ENCODE data around the gene KIF19. TPM values are rescaled to one million over a fixed set of nuclear protein-coding genes. Genes with fewer than 3 reads are reported as not detected.

KIF19 gene
- total and polyA plus RNA-seq, 2 donors (not counting 1 experiment from before 2014, with no cell fraction given), result not detected

GRCh38 chr17:74380959-74381808, 55.2 kb downstream of the KIF19 start:
- H3K9me3 ChIP-seq (ENCODE audit: control extremely low read depth in 1 of 3, control insufficient read depth in 2 of 3, insufficient read depth in 1 of 3, low read length in 2 of 3), result no peaks in the 10 kb centered on the region
- ChIA-PET POLR2A (no interaction called here), CTCF (interaction anchor here (0.6 to 4.9 kb wide), 7 partner anchors 12 to 478 kb away, joined by 3 to 95 read pairs (median 11); partner anchors contain the start of genes CD300LB and GPR142)
- no peak overlapping the region for H3K9ac ChIP-seq (ENCODE audit: low read length)
- WGBS (ENCODE audit: insufficient coverage), result 94% methylated on average over 13 of the region's 15 CpGs
- no peak overlapping the region for H2AFZ ChIP-seq (ENCODE audit: insufficient read depth, low read depth, low read length, poor library complexity, severe bottlenecking)
- no peak overlapping the region for H3K27ac Mint-ChIP-seq
- H3K4me2 ChIP-seq (replicated peaks; ENCODE audit: low read depth, low read length, poor library complexity, severe bottlenecking), result no peak overlapping the region
- intact Hi-C loops (cut with micrococcal nuclease), result no loop called here
- peaks cover 0 to 15% (median 3%) of the 10 kb centered on the region in 4 experiments for H3K27me3 ChIP-seq (replicated peaks in 1 of 4; ENCODE audit: control extremely low read depth in 1 of 4, control insufficient read depth in 3 of 4, insufficient read depth in 4 of 4, low read length in 3 of 4)
- no peaks in the 10 kb centered on the region for H3K4me1 Mint-ChIP-seq
- H3K4me1 ChIP-seq (ENCODE audit: control insufficient read depth in 2 of 2, insufficient read depth in 2 of 2, low read length in 2 of 2), result peaks cover 5 to 9% of the 10 kb centered on the region in 2 donors
- H3K27ac ChIP-seq (ENCODE audit: low read length in 2 of 2), result no peak overlapping the region
- no peaks in the 10 kb centered on the region for H4K20me1 ChIP-seq (ENCODE audit: control insufficient read depth, insufficient read depth, low read length, poor library complexity, severe bottlenecking)
- H3K36me3 ChIP-seq (replicated peaks in 1 of 2; ENCODE audit: control extremely low read depth in 1 of 2, control insufficient read depth in 1 of 2, extremely low read depth in 1 of 2, insufficient read depth in 2 of 2, low read length in 1 of 2), result no peaks in the 10 kb centered on the region
- H3K27me3 Mint-ChIP-seq, result peaks cover 16% of the 10 kb centered on the region
- DNase-seq (no peak), ATAC-seq (ENCODE audit: low read depth) (no peak)
- H3K79me2 ChIP-seq (ENCODE audit: control insufficient read depth, insufficient read depth, low read length), result no peaks in the 10 kb centered on the region
- TF ChIP-seq CTCF (IDR thresholded peaks at IDR 0.05) (no peak), EZH2 (IDR thresholded peaks at IDR 0.05; ENCODE audit: borderline replicate concordance, insufficient read depth, low read depth, low read length, poor library complexity, severe bottlenecking) (no peak)
- no peaks in the 10 kb centered on the region for H3K9me3 Mint-ChIP-seq (ENCODE audit: insufficient read depth)
- no peak overlapping the region for H3K4me3 ChIP-seq (ENCODE audit: control extremely low read depth in 1 of 5, extremely low read depth in 1 of 5, insufficient read depth in 1 of 5, low read depth in 2 of 5, low read length in 4 of 5)
- no peak overlapping the region for H3K4me3 Mint-ChIP-seq

GRCh38 chr17:74383141-74383540, 57.1 kb downstream of the KIF19 start:
- intact Hi-C loops (cut with micrococcal nuclease), result no loop called here
- H3K27ac ChIP-seq (ENCODE audit: low read length in 2 of 2), result no peak overlapping the region
- H3K27me3 Mint-ChIP-seq, result peaks cover 11% of the 10 kb centered on the region
- no peak overlapping the region for H3K27ac Mint-ChIP-seq
- H2AFZ ChIP-seq (ENCODE audit: insufficient read depth, low read depth, low read length, poor library complexity, severe bottlenecking), result no peak overlapping the region
- no peak overlapping the region for H3K4me3 Mint-ChIP-seq
- peaks cover 0 to 17% (median 3%) of the 10 kb centered on the region in 4 experiments for H3K27me3 ChIP-seq (replicated peaks in 1 of 4; ENCODE audit: control extremely low read depth in 1 of 4, control insufficient read depth in 3 of 4, insufficient read depth in 4 of 4, low read length in 3 of 4)
- no peak for TF ChIP-seq EZH2 (IDR thresholded peaks at IDR 0.05; ENCODE audit: borderline replicate concordance, insufficient read depth, low read depth, low read length, poor library complexity, severe bottlenecking)
- 78% methylated on average over 3 of the region's 5 CpGs for WGBS (ENCODE audit: insufficient coverage)
- H3K9ac ChIP-seq (ENCODE audit: low read length), result no peak overlapping the region
- no peaks in the 10 kb centered on the region for H3K9me3 Mint-ChIP-seq (ENCODE audit: insufficient read depth)
- H4K20me1 ChIP-seq (ENCODE audit: control insufficient read depth, insufficient read depth, low read length, poor library complexity, severe bottlenecking), result no peaks in the 10 kb centered on the region
- H3K9me3 ChIP-seq (ENCODE audit: control extremely low read depth in 1 of 3, control insufficient read depth in 2 of 3, insufficient read depth in 1 of 3, low read length in 2 of 3), result no peaks in the 10 kb centered on the region
- no peak overlapping the region for H3K4me2 ChIP-seq (replicated peaks; ENCODE audit: low read depth, low read length, poor library complexity, severe bottlenecking)
- ChIA-PET POLR2A (no interaction called here), CTCF (no interaction called here)
- no peaks in the 10 kb centered on the region for H3K4me1 Mint-ChIP-seq
- H3K4me3 ChIP-seq (ENCODE audit: control extremely low read depth in 1 of 5, extremely low read depth in 1 of 5, insufficient read depth in 1 of 5, low read depth in 2 of 5, low read length in 4 of 5), result no peak overlapping the region
- H3K4me1 ChIP-seq (ENCODE audit: control insufficient read depth in 2 of 2, insufficient read depth in 2 of 2, low read length in 2 of 2), result peaks cover 5 to 9% of the 10 kb centered on the region in 2 donors
- no peak for DNase-seq
- no peaks in the 10 kb centered on the region for H3K79me2 ChIP-seq (ENCODE audit: control insufficient read depth, insufficient read depth, low read length)
- no peaks in the 10 kb centered on the region for H3K36me3 ChIP-seq (replicated peaks in 1 of 2; ENCODE audit: control extremely low read depth in 1 of 2, control insufficient read depth in 1 of 2, extremely low read depth in 1 of 2, insufficient read depth in 2 of 2, low read length in 1 of 2)
- ATAC-seq (ENCODE audit: low read depth), result no peak

All from B cell (primary cell).